H9 (cell line): Measurements from ENCODE around the gene MRAS. TPM values are rescaled to one million over a fixed set of nuclear protein-coding genes. Genes with fewer than 3 reads are reported as not detected.

Source experiments
- DNase-seq: peaks from one replicate; pipeline ENCODE4 v3.0.0-alpha.2; 2017
- H2AFZ ChIP-seq: one replicate; pipeline ENCODE4 v1.6.1; 2013; ENCODE audit warnings: mild to moderate bottlenecking, low read length, control low read depth, moderate library complexity
- H2AK5ac ChIP-seq: 2 replicates; pipeline ENCODE4 v1.6.1; 2013; ENCODE audit warnings: low read length, control low read depth, mixed read lengths; ENCODE audit not compliant: insufficient read length
- H2BK120ac ChIP-seq: one replicate; pipeline ENCODE4 v1.6.1; 2013; ENCODE audit warnings: low read depth, mild to moderate bottlenecking, low read length, control low read depth, inconsistent platforms; ENCODE audit not compliant: poor library complexity, severe bottlenecking
- H2BK12ac ChIP-seq: 2 replicates; pipeline ENCODE4 v1.6.1; 2013; ENCODE audit warnings: low read length, control low read depth, mixed read lengths, low read depth; ENCODE audit not compliant: insufficient read length
- H2BK15ac ChIP-seq: 2 replicates; pipeline ENCODE4 v1.6.1; 2013; ENCODE audit warnings: low read depth, low read length, control low read depth
- H2BK20ac ChIP-seq: one replicate; pipeline ENCODE4 v1.6.1; 2013; ENCODE audit warnings: low read depth, mild to moderate bottlenecking, low read length, control low read depth, inconsistent platforms; ENCODE audit not compliant: poor library complexity, severe bottlenecking
- H2BK5ac ChIP-seq: 2 replicates; pipeline ENCODE4 v1.6.1; 2013; ENCODE audit warnings: low read length, control low read depth, mixed read lengths; ENCODE audit not compliant: insufficient read length
- H3K14ac ChIP-seq: 2 replicates; pipeline ENCODE4 v1.6.1; 2013; ENCODE audit warnings: low read length, control low read depth; ENCODE audit not compliant: insufficient read depth
- H3K18ac ChIP-seq: 2 replicates; pipeline ENCODE4 v1.6.1; 2013; ENCODE audit warnings: low read depth, mild to moderate bottlenecking, mixed read lengths, low read length, control low read depth; ENCODE audit not compliant: insufficient read length
- H3K23ac ChIP-seq: 2 replicates; pipeline ENCODE4 v1.6.1; 2013; ENCODE audit warnings: low read length, control low read depth, mixed read lengths, low read depth; ENCODE audit not compliant: insufficient read length
- H3K23me2 ChIP-seq: 2 replicates; pipeline ENCODE4 v1.6.1; 2013; ENCODE audit warnings: low read depth, mild to moderate bottlenecking, mixed read lengths, low read length, control low read depth; ENCODE audit not compliant: insufficient read length, poor library complexity, severe bottlenecking
- H3K27ac ChIP-seq: 2 replicates; pipeline ENCODE4 v1.5.1; 2013; ENCODE audit warnings: low read length, control low read depth, mixed read lengths, low read depth; ENCODE audit not compliant: insufficient read length
- H3K27me3 ChIP-seq: 2 replicates; pipeline ENCODE4 v1.6.1; 2013; ENCODE audit warnings: low read length, control low read depth, inconsistent platforms; ENCODE audit not compliant: insufficient read depth
- H3K4ac ChIP-seq: 2 replicates; pipeline ENCODE4 v1.6.1; 2013; ENCODE audit warnings: low read depth, mild to moderate bottlenecking, control low read depth, inconsistent platforms, low read length, moderate library complexity
- H3K4me1 ChIP-seq: 2 replicates; pipeline ENCODE4 v1.6.1; 2013; ENCODE audit warnings: low read length, control low read depth, inconsistent platforms; ENCODE audit not compliant: insufficient read depth
- H3K4me2 ChIP-seq: 2 replicates; pipeline ENCODE4 v1.6.1; 2013; ENCODE audit warnings: low read length, control low read depth, mixed read lengths; ENCODE audit not compliant: insufficient read length, insufficient read depth
- H3K56ac ChIP-seq: 2 replicates; pipeline ENCODE4 v1.6.1; 2013; ENCODE audit warnings: low read depth, mild to moderate bottlenecking, mixed read lengths, low read length, control low read depth; ENCODE audit not compliant: insufficient read length
- H3K79me1 ChIP-seq: 2 replicates; pipeline ENCODE4 v1.6.1; 2013; ENCODE audit warnings: low read depth, mild to moderate bottlenecking, moderate library complexity, low read length, control low read depth, inconsistent platforms; ENCODE audit not compliant: insufficient read depth, poor library complexity, severe bottlenecking
- H3K79me2 ChIP-seq: 2 replicates; pipeline ENCODE4 v1.6.1; 2013; ENCODE audit warnings: low read length, control low read depth, inconsistent platforms; ENCODE audit not compliant: insufficient read depth
- H3K9ac ChIP-seq: 2 replicates; pipeline ENCODE4 v1.6.1; 2013; ENCODE audit warnings: low read length, control low read depth, mixed read lengths; ENCODE audit not compliant: insufficient read length; ENCODE audit errors: extremely low read depth
- H3K9me3 ChIP-seq: one replicate; pipeline ENCODE4 v1.6.1; 2013; ENCODE audit warnings: low read depth, low read length, inconsistent platforms; ENCODE audit not compliant: control insufficient read depth
- H3T11ph ChIP-seq: one replicate; pipeline ENCODE4 v1.6.1; 2013; ENCODE audit warnings: mild to moderate bottlenecking, low read length, control low read depth, inconsistent platforms
- H4K20me1 ChIP-seq: one replicate; pipeline ENCODE4 v1.6.1; 2013; ENCODE audit not compliant: control insufficient read depth, insufficient read length, insufficient read depth
- H4K5ac ChIP-seq: 2 replicates; pipeline ENCODE4 v1.6.1; 2013; ENCODE audit warnings: low read depth, mild to moderate bottlenecking, mixed read lengths, low read length, control low read depth; ENCODE audit not compliant: insufficient read length
- H4K8ac ChIP-seq: replicated peaks from 2 replicates; pipeline ENCODE4 v1.6.1; 2013; ENCODE audit warnings: low read length, control low read depth, mixed read lengths, low read depth; ENCODE audit not compliant: insufficient read length
- H4K91ac ChIP-seq: 2 replicates; pipeline ENCODE4 v1.6.1; 2013; ENCODE audit warnings: low read depth, mild to moderate bottlenecking, moderate library complexity, mixed read lengths, low read length, control low read depth; ENCODE audit not compliant: insufficient read length
- H3K27ac Mint-ChIP-seq, 3 experiments: 2 replicates in 2 of 3; 3 replicates in 1 of 3; pipeline ENCODE4 v1.8.0; 2020 to 2021; ENCODE audit warnings: mixed read lengths in 3 of 3, mild to moderate bottlenecking in 1 of 3, moderate library complexity in 1 of 3
- H3K27me3 Mint-ChIP-seq: 2 replicates; pipeline ENCODE4 v1.8.0; 2021; ENCODE audit warnings: low read depth, mild to moderate bottlenecking, moderate library complexity, mixed read lengths
- H3K36me3 Mint-ChIP-seq, 3 experiments: 2 replicates in 2 of 3; 3 replicates in 1 of 3; pipeline ENCODE4 v1.8.0; 2020 to 2021; ENCODE audit warnings: low read depth in 3 of 3, mixed read lengths in 3 of 3; ENCODE audit not compliant: insufficient read depth in 1 of 3
- H3K4me1 Mint-ChIP-seq, 2 experiments: 2 replicates each; pipeline ENCODE4 v1.8.0; 2020; ENCODE audit warnings: mixed read lengths in 2 of 2
- H3K4me3 Mint-ChIP-seq, 2 experiments: 2 replicates in 1 of 2; 3 replicates in 1 of 2; pipeline ENCODE4 v1.8.0; 2020 to 2021; ENCODE audit warnings: mild to moderate bottlenecking in 2 of 2, mixed read lengths in 2 of 2, moderate library complexity in 1 of 2
- H3K9me3 Mint-ChIP-seq, 2 experiments: 2 replicates in 1 of 2; 3 replicates in 1 of 2; pipeline ENCODE4 v1.8.0; 2020; ENCODE audit warnings: mild to moderate bottlenecking in 2 of 2, mixed read lengths in 2 of 2, moderate library complexity in 1 of 2
- CTCF ChIP-seq: fragments of 200-600 bp; sonication (generic); conservative IDR thresholded peaks from 3 replicates; pipeline ENCODE4 v1.8.0; 2021; ENCODE audit warnings: antibody characterized with exemption, mild to moderate bottlenecking
- WGBS: extraction: QIAGEN DNeasy Blood & Tissue Kit; methylation state at CpG from one replicate; pipeline ENCODE4 v1.1.7; 2013; ENCODE audit warnings: missing lambda C conversion rate, low lambda C conversion rate, mixed read lengths; ENCODE audit not compliant: insufficient read length; ENCODE audit errors: extremely low coverage; 5-methylcytosine and 5-hydroxymethylcytosine counted together
- total RNA-seq: library from RNA; stranded (reverse); gene quantifications from 2 replicates; pipeline ENCODE4 v1.2.1, GENCODE V29; 2021

MRAS gene
- total RNA-seq, 1 experiment from 2014 or later: 10.9 TPM

GRCh38 chr3:138442433-138442832, 94.1 kb downstream of the MRAS start:
- no peak overlapping the region for H3K23ac ChIP-seq
- H3K9ac ChIP-seq: no peak overlapping the region
- no peaks in the 10 kb centered on the region for H3K9me3 ChIP-seq
- H3K4me1 ChIP-seq: no peaks in the 10 kb centered on the region
- no peak overlapping the region for H4K8ac ChIP-seq
- no peaks in the 10 kb centered on the region; a peak in 1 of 7 replicates for H3K36me3 Mint-ChIP-seq
- H2AFZ ChIP-seq: no peak overlapping the region
- no peak overlapping the region for H2BK20ac ChIP-seq
- H2BK5ac ChIP-seq: no peak overlapping the region
- no peak overlapping the region for H3K4ac ChIP-seq
- no peak overlapping the region for H3K4me3 Mint-ChIP-seq
- H4K5ac ChIP-seq: no peak overlapping the region
- H3K79me1 ChIP-seq: no peaks in the 10 kb centered on the region
- no peak overlapping the region; a peak in 1 of 7 replicates for H3K27ac Mint-ChIP-seq
- no peak overlapping the region for H2BK15ac ChIP-seq
- no peak overlapping the region for H3K56ac ChIP-seq
- no peak overlapping the region for H2BK12ac ChIP-seq
- no peaks in the 10 kb centered on the region for H4K20me1 ChIP-seq
- no peaks in the 10 kb centered on the region for H3K79me2 ChIP-seq
- no peak overlapping the region for H3K18ac ChIP-seq
- no peak overlapping the region for H2BK120ac ChIP-seq
- H3K23me2 ChIP-seq: no peaks in the 10 kb centered on the region
- H3K9me3 Mint-ChIP-seq: no peaks in the 10 kb centered on the region
- no peak for DNase-seq
- H3K14ac ChIP-seq: no peak overlapping the region
- no peak overlapping the region for H3T11ph ChIP-seq
- no peak overlapping the region for H4K91ac ChIP-seq
- H2AK5ac ChIP-seq: no peak overlapping the region
- no peak overlapping the region for H3K27ac ChIP-seq
- TF ChIP-seq CTCF: no peak
- H3K27me3 ChIP-seq: no peaks in the 10 kb centered on the region
- H3K4me2 ChIP-seq: no peak overlapping the region
- peaks cover 7% of the 10 kb centered on the region for H3K27me3 Mint-ChIP-seq
- peaks cover 15 to 18% of the 10 kb centered on the region in 2 experiments for H3K4me1 Mint-ChIP-seq
- no CpG with 5 or more reads among the region's 5 CpGs for WGBS
